ENCODE results near the gene RASSF1. TPM values are rescaled to one million over a fixed set of nuclear protein-coding genes. Genes with fewer than 3 reads are reported as not detected.
A peak's percentile ranks its signal among the peaks of the same experiment; 100 is the strongest.

The RASSF1 gene
- total RNA-seq, 1 experiment from 2014 or later, result 15.8 TPM

DNA sequence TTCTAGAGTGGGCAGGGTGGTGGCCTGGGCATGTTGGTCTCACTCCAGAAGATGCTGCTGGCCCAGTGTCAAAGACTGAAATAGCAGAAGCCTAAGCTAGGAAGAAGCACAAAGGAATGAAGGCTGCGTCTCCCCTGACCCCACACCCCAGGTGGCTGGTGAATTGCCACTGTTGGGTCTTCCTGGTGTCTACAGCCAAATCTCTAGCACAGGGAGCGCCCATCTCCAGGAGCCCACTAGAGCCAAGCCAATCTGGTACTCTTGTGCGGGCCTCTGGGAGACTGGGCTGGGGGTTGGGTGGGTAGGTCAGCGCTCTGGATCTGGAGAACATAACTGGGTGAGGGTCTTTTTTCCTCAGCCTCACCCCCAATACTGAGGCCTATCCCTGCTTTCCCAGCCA lies 13.5 kb downstream of the RASSF1 start:
- Histone ChIP-seq H3K23me2 (ENCODE audit: insufficient read length, low read depth, low read length, poor library complexity, severe bottlenecking) (peaks cover 18% of the 10 kb centered on the region), H3K27ac (ENCODE audit: insufficient read length, low read depth, low read length) (no peak overlapping the region), H4K91ac (ENCODE audit: insufficient read length, low read depth, low read length) (no peak overlapping the region), H2BK120ac (ENCODE audit: low read depth, low read length, poor library complexity, severe bottlenecking) (no peak overlapping the region), H3K4me2 (ENCODE audit: insufficient read depth, insufficient read length, low read length) (peak overlapping the region; percentile 94), H3K56ac (ENCODE audit: insufficient read length, low read depth, low read length) (no peak overlapping the region), H2BK12ac (ENCODE audit: insufficient read length, low read depth, low read length) (no peak overlapping the region), H3K18ac (ENCODE audit: insufficient read length, low read depth, low read length) (no peak overlapping the region), H3T11ph (ENCODE audit: low read length) (no peak overlapping the region), H4K8ac (replicated peaks; ENCODE audit: insufficient read length, low read depth, low read length) (no peak overlapping the region), H3K14ac (ENCODE audit: insufficient read depth, low read length) (0 out of 2 replicates have a peak overlapping the region, but pooled peaks have one; percentile 25), H4K5ac (ENCODE audit: insufficient read length, low read depth, low read length) (no peak overlapping the region), H2AFZ (ENCODE audit: low read length) (no peak overlapping the region), H2AK5ac (ENCODE audit: insufficient read length, low read length) (no peak overlapping the region), H2BK20ac (ENCODE audit: low read depth, low read length, poor library complexity, severe bottlenecking) (no peak overlapping the region), H3K9ac (ENCODE audit: extremely low read depth, insufficient read length, low read length) (peak overlapping the region; percentile 84), H3K27me3 (ENCODE audit: insufficient read depth, low read length) (no peaks in the 10 kb centered on the region), H3K4ac (ENCODE audit: low read depth, low read length) (no peak overlapping the region), H3K4me1 (ENCODE audit: insufficient read depth, low read length) (peaks cover 6% of the 10 kb centered on the region; the same call in 1 of the 2 replicates), H2BK15ac (ENCODE audit: low read depth, low read length) (no peak overlapping the region), H3K79me1 (ENCODE audit: insufficient read depth, low read depth, low read length, poor library complexity, severe bottlenecking) (peaks cover 6% of the 10 kb centered on the region), H2BK5ac (ENCODE audit: insufficient read length, low read length) (no peak overlapping the region), H4K20me1 (ENCODE audit: control insufficient read depth, insufficient read depth, insufficient read length) (no peaks in the 10 kb centered on the region), H3K9me3 (ENCODE audit: control insufficient read depth, low read depth, low read length) (no peaks in the 10 kb centered on the region), H3K79me2 (ENCODE audit: insufficient read depth, low read length) (peaks cover 4% of the 10 kb centered on the region; the same call in 1 of the 2 replicates), H3K23ac (ENCODE audit: insufficient read length, low read depth, low read length) (no peak overlapping the region)
- Mint-ChIP-seq H3K27ac (peak overlapping the region in 1 of 3 experiments; percentile 53; a peak in 1 of 7 replicates), H3K27me3 (ENCODE audit: low read depth) (no peaks in the 10 kb centered on the region; the same call in 1 of the 2 replicates), H3K9me3 (no peaks in the 10 kb centered on the region), H3K36me3 (ENCODE audit: insufficient read depth in 1 of 3, low read depth in 3 of 3) (peaks cover 22 to 54% (median 37%) of the 10 kb centered on the region in 3 experiments; a peak in 6 of 7 replicates), H3K4me3 (peak overlapping the region; percentile 88 to 96), H3K4me1 (peaks cover 15 to 31% of the 10 kb centered on the region in 2 experiments)
- TF ChIP-seq, protein P1, sequence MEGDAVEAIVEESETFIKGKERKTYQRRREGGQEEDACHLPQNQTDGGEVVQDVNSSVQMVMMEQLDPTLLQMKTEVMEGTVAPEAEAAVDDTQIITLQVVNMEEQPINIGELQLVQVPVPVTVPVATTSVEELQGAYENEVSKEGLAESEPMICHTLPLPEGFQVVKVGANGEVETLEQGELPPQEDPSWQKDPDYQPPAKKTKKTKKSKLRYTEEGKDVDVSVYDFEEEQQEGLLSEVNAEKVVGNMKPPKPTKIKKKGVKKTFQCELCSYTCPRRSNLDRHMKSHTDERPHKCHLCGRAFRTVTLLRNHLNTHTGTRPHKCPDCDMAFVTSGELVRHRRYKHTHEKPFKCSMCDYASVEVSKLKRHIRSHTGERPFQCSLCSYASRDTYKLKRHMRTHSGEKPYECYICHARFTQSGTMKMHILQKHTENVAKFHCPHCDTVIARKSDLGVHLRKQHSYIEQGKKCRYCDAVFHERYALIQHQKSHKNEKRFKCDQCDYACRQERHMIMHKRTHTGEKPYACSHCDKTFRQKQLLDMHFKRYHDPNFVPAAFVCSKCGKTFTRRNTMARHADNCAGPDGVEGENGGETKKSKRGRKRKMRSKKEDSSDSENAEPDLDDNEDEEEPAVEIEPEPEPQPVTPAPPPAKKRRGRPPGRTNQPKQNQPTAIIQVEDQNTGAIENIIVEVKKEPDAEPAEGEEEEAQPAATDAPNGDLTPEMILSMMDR (conservative IDR thresholded peaks at IDR 0.05), result no peak
- no peak for DNase-seq
- WGBS (ENCODE audit: extremely low coverage, insufficient read length, low lambda C conversion rate), result no CpG with 5 or more reads among the region's 4 CpGs
